Measurements from ENCODE around the gene PARD6G. TPM values are rescaled to one million over a fixed set of nuclear protein-coding genes. Genes with fewer than 3 reads are reported as not detected.

Gene PARD6G
- total RNA-seq, 1 donor from 2014 or later = 29.6 TPM

DNA sequence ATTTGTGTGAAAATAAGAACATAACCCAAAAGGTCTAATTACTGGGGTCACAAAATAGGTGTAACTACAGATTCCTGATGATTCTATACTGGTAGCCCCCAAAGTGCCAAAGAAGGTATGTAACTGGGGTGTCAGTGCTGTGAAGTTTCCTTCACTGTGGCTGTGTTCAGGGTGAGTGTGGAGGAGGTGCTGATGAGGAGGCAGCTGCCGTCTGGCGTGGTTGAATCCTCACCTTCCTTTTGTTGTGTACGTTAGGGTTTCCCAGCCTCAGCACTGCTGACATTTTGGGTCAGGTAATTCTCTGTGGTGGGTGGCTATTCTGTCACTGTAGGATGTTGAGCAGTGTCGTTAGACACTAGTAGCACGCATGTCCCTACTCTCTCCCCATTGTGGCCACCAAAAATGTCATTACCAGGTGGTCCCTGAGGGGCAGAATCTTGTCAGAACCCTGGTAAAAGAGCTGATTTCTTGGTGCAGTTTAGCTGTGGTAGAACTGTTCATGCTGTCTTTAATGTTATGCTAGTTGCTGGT, 106.8 kb downstream of the PARD6G start:
- no peaks in the 10 kb centered on the region for H3K27me3 ChIP-seq (ENCODE audit: insufficient read depth, low read length)
- no peak overlapping the region for H2AFZ ChIP-seq (ENCODE audit: low read depth, low read length)
- peaks cover 37% of the 10 kb centered on the region for H3K36me3 ChIP-seq (ENCODE audit: insufficient read depth, low read length)
- H3K27me3 Mint-ChIP-seq (ENCODE audit: low read depth, unreplicated experiment) = no peaks in the 10 kb centered on the region
- no peak overlapping the region for H3K4me2 ChIP-seq (ENCODE audit: low read length)
- H3K9me3 ChIP-seq (ENCODE audit: insufficient read depth, low read depth, low read length) = no peaks in the 10 kb centered on the region
- no peaks in the 10 kb centered on the region for H3K4me1 ChIP-seq (ENCODE audit: insufficient read depth, low read length)
- H3K4me3 ChIP-seq (ENCODE audit: insufficient read depth, low read depth, low read length) = no peak overlapping the region
- H4K20me1 ChIP-seq (ENCODE audit: insufficient read depth, low read length) = peaks cover 49% of the 10 kb centered on the region
- peaks cover 15% of the 10 kb centered on the region for H3K36me3 Mint-ChIP-seq (ENCODE audit: low read depth, unreplicated experiment)
- TF ChIP-seq EZH2 (IDR thresholded peaks at IDR 0.05; ENCODE audit: insufficient read depth, low read length) (no peak), CTCF (IDR thresholded peaks at IDR 0.05; ENCODE audit: insufficient read depth, low read depth, low read length) (no peak)
- no peak overlapping the region for H3K9ac ChIP-seq (ENCODE audit: low read length)
- no peaks in the 10 kb centered on the region for H3K9me3 Mint-ChIP-seq (ENCODE audit: unreplicated experiment)
- peaks cover 8% of the 10 kb centered on the region for H3K4me1 Mint-ChIP-seq (ENCODE audit: low read depth, unreplicated experiment)
- FAIRE-seq (no peak), DNase-seq (ENCODE audit: low read depth) (no peak)
- H3K27ac ChIP-seq (ENCODE audit: low read depth, low read length) = no peak overlapping the region
- no peak overlapping the region for H3K27ac Mint-ChIP-seq (ENCODE audit: unreplicated experiment)
- peaks cover 8% of the 10 kb centered on the region for H3K79me2 ChIP-seq (ENCODE audit: insufficient read depth, low read length)
- no peak overlapping the region for H3K4me3 Mint-ChIP-seq (ENCODE audit: unreplicated experiment)

DNA sequence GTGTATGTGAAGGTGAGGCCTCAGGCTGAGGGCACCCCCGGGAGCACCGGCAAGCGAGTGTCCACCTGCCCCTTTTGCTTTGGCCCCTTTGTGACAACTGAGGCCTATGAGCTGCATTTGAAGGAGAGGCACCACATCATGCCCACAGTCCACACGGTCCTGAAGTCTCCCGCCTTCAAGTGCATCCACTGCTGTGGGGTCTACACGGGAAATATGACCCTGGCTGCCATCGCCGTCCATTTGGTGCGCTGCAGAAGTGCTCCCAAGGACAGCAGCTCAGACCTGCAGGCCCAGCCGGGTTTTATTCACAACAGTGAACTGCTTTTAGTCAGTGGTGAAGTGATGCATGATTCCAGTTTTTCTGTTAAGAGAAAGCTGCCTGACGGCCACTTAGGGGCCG, 109.3 kb downstream of the PARD6G start:
- H3K36me3 ChIP-seq (ENCODE audit: insufficient read depth, low read length) = peaks cover 52% of the 10 kb centered on the region
- H3K4me2 ChIP-seq (ENCODE audit: low read length) = no peak overlapping the region
- no peaks in the 10 kb centered on the region for H3K9me3 ChIP-seq (ENCODE audit: insufficient read depth, low read depth, low read length)
- peaks cover 19% of the 10 kb centered on the region for H3K36me3 Mint-ChIP-seq (ENCODE audit: low read depth, unreplicated experiment)
- no peak for TF ChIP-seq EZH2 (IDR thresholded peaks at IDR 0.05; ENCODE audit: insufficient read depth, low read length)
- TF ChIP-seq CTCF (IDR thresholded peaks at IDR 0.05; ENCODE audit: insufficient read depth, low read depth, low read length) = no peak
- H3K4me1 Mint-ChIP-seq (ENCODE audit: low read depth, unreplicated experiment) = peaks cover 3% of the 10 kb centered on the region
- DNase-seq (ENCODE audit: low read depth) = no peak
- no peak overlapping the region for H3K9ac ChIP-seq (ENCODE audit: low read length)
- H3K4me3 ChIP-seq (ENCODE audit: insufficient read depth, low read depth, low read length) = no peak overlapping the region
- H3K27ac Mint-ChIP-seq (ENCODE audit: unreplicated experiment) = no peak overlapping the region
- H3K9me3 Mint-ChIP-seq (ENCODE audit: unreplicated experiment) = no peaks in the 10 kb centered on the region
- no peak overlapping the region for H2AFZ ChIP-seq (ENCODE audit: low read depth, low read length)
- H3K4me3 Mint-ChIP-seq (ENCODE audit: unreplicated experiment) = no peak overlapping the region
- H3K27ac ChIP-seq (ENCODE audit: low read depth, low read length) = no peak overlapping the region
- no peaks in the 10 kb centered on the region for H3K27me3 Mint-ChIP-seq (ENCODE audit: low read depth, unreplicated experiment)
- FAIRE-seq = no peak
- H3K4me1 ChIP-seq (ENCODE audit: insufficient read depth, low read length) = no peaks in the 10 kb centered on the region
- peaks cover 54% of the 10 kb centered on the region for H4K20me1 ChIP-seq (ENCODE audit: insufficient read depth, low read length)
- H3K79me2 ChIP-seq (ENCODE audit: insufficient read depth, low read length) = peaks cover 20% of the 10 kb centered on the region
- H3K27me3 ChIP-seq (ENCODE audit: insufficient read depth, low read length) = no peaks in the 10 kb centered on the region

DNA sequence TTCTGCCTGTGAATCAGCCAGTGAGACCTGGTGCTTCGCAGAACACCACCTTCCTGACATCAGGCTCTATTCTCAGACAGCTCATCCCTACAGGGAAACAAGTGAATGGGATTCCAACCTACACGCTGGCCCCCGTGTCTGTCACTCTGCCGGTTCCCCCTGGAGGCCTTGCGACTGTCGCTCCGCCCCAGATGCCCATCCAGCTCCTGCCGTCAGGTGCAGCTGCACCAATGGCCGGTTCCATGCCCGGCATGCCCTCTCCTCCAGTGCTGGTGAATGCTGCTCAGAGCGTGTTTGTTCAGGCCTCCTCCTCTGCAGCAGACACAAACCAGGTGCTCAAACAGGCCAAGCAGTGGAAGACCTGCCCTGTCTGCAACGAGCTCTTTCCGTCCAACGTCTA, 110.2 kb downstream of the PARD6G start:
- H3K27ac ChIP-seq (ENCODE audit: low read depth, low read length) = no peak overlapping the region
- peaks cover 50% of the 10 kb centered on the region for H3K36me3 ChIP-seq (ENCODE audit: insufficient read depth, low read length)
- H3K4me3 ChIP-seq (ENCODE audit: insufficient read depth, low read depth, low read length) = no peak overlapping the region
- no peak overlapping the region for H2AFZ ChIP-seq (ENCODE audit: low read depth, low read length)
- H3K4me1 ChIP-seq (ENCODE audit: insufficient read depth, low read length) = no peaks in the 10 kb centered on the region
- FAIRE-seq (no peak), DNase-seq (ENCODE audit: low read depth) (no peak)
- H3K4me2 ChIP-seq (ENCODE audit: low read length) = no peak overlapping the region
- peaks cover 47% of the 10 kb centered on the region for H4K20me1 ChIP-seq (ENCODE audit: insufficient read depth, low read length)
- H3K36me3 Mint-ChIP-seq (ENCODE audit: low read depth, unreplicated experiment) = peaks cover 20% of the 10 kb centered on the region
- no peaks in the 10 kb centered on the region for H3K9me3 ChIP-seq (ENCODE audit: insufficient read depth, low read depth, low read length)
- no peaks in the 10 kb centered on the region for H3K27me3 Mint-ChIP-seq (ENCODE audit: low read depth, unreplicated experiment)
- H3K9ac ChIP-seq (ENCODE audit: low read length) = no peak overlapping the region
- H3K4me1 Mint-ChIP-seq (ENCODE audit: low read depth, unreplicated experiment) = peaks cover 4% of the 10 kb centered on the region
- no peaks in the 10 kb centered on the region for H3K27me3 ChIP-seq (ENCODE audit: insufficient read depth, low read length)
- H3K79me2 ChIP-seq (ENCODE audit: insufficient read depth, low read length) = peaks cover 26% of the 10 kb centered on the region
- H3K9me3 Mint-ChIP-seq (ENCODE audit: unreplicated experiment) = no peaks in the 10 kb centered on the region
- TF ChIP-seq EZH2 (IDR thresholded peaks at IDR 0.05; ENCODE audit: insufficient read depth, low read length) = no peak
- no peak for TF ChIP-seq CTCF (IDR thresholded peaks at IDR 0.05; ENCODE audit: insufficient read depth, low read depth, low read length)
- no peak overlapping the region for H3K27ac Mint-ChIP-seq (ENCODE audit: unreplicated experiment)
- no peak overlapping the region for H3K4me3 Mint-ChIP-seq (ENCODE audit: unreplicated experiment)

Data from astrocyte (in vitro differentiated cells and primary cell).